AG20443 (cell line): ENCODE results near the gene IGSF21.

Experiments used
- DNase-seq: peaks from one replicate; pipeline ENCODE4 v3.0.0; 2012; ENCODE audit warnings: low spot score, mixed read lengths

Gene IGSF21

DNA sequence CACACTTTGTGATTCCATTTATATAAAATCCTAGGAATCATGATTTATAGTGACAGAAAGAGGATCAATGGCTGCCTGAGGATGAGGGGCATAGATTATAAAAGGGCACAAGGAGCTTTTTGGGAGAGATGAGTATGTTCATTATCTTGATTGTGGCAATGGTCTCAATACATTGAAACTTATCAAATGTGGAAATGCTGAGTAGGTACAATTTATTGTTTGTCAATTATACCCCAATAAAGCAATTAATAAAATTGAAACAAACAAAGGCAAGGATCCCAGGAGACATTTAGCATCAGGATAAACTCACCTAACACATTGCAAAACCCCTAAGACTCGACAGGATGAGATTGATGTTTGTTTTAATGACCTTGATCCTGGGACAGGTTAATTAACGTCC lies 220.1 kb downstream of the IGSF21 start:
- DNase-seq = no peak

DNA sequence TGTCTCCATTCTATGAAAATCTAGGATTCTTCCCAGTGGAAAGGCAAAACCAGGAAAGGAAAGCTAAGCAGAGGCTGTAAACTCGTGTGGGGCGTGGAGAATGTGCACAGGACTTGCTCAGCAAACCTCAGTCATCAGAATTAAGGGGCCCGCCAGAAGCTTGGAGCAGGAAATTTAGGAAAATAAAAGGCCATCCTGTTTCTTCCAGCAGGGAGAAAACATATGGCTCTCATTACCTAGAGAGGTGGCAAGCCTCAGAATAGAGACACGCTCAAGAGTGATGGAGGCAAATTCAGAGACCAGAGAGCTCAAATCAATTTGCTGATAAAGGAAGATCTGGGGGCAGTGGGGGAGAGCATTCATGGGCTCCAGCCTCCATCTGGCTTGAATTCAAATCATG lies 221.2 kb downstream of the IGSF21 start:
- DNase-seq = no peak

DNA sequence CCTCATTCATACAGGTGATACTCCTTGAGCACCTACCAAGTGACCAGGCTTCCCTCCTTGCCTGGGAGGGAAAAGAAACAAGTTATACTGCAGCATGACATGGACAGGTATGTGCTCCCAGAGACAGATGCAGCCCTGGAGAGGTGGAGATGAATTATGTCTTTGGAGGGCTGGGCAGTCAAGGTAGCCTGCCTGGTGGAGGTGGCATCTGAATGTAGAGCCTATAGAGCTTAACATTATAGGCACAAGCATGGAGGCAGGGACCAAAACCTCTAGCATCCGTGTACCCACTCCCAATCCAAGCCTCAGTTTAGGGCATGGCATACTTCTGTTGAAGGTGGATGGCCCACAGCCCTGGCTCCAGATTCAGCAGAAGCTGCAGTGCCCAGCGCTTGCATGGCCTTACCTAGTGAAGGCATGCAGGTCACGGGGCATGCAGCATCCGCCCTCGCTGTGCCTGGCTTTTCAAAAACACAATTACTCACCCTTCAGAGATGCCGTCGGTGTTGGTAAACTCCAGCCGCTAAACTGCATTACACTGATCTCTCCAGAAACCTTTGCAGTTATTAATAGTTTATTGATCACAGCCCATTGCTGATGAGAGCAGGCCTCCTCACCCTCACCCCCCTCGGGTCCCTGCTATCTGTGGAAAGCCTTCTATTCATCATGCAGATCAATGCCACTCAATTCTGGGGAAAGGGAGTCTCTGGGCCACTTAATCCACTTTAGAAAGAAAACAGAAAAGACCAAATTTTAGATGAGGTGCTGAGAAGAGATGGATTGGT lies 222.1 kb downstream of the IGSF21 start:
- no peak for DNase-seq

DNA sequence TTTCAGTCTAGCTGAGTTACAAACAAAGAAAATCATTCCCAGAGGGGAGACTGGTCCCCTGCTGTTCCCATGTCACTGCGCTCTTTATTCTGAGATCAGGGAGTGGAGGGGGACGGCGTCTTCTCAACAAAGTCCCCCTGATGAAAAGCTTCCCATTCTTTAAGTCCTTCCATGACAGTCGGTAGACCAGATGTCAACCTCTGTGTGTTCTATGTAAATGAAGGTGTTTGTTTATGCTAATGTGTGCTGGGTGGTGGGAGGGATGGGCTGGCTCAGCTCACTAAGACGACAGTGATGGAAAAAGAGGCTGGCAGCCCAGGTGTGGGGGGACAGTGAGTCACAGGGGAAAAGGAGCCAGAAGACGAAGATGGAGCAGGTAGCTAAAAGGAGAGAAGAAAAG lies 225.0 kb downstream of the IGSF21 start:
- no peak for DNase-seq

DNA sequence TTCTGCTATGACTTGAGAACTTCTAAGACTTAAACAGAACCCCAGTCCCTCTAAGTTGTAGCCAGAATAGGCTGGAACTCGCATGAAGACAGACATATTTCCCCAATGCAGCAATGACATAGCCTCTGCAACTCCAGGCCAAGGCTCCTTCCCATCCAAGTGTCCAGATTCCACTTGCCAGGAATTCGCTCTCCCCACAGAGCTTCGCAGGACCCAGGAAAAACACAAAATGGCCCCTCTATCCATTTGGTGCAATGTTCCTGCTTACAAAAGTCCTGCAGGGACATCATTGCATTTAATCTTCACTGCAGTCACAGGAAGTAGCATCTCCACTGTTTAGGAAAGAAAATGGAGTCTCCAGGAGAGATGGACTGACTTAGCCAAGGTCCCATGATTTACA lies 225.6 kb downstream of the IGSF21 start:
- no peak for DNase-seq

DNA sequence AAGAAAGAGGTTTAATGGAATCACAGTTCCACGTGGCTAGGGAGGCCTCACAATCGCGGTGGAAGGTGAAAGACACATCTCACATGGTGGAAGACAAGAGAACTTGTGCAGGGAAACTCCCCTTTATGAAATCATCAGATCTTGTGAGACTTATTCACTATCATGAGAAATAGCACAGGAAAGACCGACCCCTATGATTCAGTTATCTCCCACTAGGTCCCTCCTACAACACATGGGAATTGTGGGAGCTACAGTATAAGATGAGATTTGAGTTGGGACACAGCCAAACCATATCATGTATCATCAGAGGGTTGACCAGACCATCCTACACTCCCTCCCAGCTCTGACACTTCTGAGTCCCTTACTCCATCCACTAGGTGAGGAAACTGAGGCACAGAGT lies 229.2 kb downstream of the IGSF21 start:
- DNase-seq = no peak

DNA sequence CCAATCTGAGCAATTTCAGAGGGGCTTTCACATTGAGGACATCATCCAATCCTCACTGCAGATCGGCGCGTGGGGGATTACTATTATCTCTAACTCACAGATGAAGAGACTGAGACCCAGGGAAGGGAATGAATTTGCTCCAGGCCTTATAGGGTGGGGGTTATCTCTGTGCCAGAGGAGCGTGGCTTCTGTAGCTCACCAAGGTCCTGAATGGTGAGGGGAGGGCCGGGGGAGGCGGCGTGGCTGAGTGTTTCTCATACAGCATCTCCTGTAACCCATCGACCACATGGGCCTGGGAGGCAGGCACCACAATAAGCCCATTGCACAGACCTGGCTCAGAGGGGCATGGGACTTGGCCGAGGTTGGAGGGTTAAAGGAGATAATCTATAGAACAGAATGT lies 230.2 kb downstream of the IGSF21 start:
- no peak for DNase-seq

DNA sequence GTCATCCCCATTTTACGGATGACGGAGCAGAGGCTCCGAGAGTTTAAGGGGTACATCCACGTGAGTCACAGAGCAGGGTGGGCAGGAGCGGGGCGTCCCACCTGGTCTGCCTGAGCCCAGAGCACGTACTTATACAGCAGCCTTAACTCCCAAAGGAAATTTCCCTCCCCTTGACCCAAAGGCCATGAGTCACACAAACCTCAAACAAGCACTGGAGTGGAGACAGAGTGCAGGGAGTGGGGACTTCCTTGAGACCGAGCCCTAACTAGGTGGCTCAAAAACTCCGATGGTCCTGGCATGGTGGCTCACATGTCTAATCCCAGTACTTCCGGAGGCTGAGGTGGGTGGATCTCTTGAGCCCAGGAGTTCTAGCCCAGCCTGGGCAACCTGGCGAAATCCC lies 231.6 kb downstream of the IGSF21 start:
- DNase-seq = no peak

DNA sequence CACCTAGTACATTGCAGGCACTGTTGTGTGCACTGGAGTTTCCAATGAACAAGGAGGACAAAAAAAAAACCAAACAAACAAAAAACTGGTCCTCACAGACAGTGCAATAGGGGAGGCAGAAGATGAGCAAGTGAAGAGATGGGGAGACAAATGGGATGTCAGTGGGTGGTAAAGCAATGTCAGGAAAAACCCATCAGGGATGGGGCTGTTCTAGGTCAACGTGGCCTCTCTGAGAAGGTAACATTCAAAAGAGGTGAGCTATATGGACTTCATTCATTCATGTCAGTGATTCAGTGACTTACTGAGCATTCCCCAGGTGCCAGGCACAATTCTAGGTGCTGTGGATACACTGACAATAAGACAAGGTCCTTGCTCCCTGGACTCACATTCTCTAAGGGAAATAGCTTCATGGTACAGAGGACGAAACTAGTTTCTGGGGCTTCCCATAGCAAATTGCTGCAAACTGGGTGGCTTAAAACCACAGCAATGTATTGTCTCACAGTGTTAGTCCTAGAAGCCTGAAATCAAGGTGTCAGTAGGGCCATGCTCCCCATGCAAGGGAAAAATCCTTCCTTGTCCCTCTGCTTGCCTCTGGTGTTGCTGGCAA lies 232.7 kb downstream of the IGSF21 start:
- no peak for DNase-seq

DNA sequence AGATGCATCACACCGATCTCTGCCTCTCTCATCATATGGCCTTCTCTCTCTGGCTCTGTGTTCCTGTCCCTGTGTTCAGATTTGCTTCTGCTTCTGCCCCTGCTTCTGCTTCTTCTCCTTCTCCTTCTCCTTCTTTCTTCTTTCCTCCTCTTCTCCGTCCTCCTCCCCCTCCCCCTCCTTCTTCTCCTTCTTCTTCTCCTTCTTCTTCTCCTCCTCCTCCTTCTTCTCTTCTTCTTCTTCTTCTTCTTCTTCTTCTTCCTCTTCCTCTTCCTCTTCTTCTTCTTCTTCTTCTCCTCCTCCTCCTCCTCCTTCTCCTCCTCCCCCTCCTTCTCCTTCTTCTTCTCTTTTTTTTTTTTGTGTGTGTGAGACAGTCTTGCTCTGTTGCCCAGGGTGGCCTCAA lies 233.2 kb downstream of the IGSF21 start:
- DNase-seq = no peak

DNA sequence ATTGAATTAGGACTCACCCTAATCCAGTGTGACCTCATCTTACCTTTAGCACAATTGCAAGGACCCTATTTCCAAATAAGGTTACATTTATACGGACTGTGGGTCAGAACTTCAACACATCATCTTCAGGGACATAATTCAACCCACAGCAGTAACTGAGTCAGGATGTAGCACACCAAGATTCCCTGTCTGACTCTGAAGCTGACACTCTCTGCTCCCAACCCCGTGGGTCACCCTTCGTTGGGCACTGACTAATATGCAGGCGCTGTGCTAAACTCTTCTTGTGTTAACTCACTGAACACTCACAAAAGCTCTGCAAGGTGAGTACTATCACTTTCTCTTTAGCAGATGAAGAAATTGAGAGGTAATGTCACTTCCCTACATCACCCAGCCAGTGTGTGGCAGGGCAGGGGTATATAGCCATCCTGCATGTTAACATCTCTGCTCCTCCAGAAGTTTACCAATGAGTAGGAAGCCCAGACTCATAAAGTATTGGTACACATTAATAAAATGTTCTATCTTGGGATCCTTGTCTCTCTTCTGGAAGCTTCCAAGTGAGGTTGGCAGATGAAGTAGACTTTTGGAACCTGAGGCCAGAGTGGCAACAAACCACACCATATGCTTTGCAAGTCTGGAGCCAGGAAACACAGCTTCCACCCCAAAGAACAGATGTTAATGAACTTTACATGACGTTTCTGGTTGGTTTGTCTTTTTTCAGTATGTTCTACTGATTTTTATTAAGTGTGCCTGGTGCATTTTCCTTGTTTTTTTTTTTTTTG lies 233.9 kb downstream of the IGSF21 start:
- no peak for DNase-seq

DNA sequence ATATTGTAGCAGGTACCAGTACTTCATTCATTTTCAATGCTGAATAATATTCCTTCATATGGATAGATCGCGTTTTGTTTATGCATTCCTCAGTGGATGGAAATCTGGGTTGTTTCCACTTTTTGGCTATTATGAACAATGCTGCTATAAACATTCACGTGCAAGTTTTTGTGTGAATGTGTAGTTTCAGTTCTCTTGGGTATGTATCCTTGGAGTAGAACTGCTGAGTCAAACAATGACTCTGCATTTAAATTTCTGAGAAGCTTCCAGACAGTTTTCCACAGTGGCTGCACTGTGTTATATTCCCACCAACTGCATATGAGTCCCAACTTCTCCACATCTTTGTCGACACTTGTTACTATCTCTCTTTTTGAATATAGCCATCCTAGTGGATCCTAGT lies 235.1 kb downstream of the IGSF21 start:
- no peak for DNase-seq

DNA sequence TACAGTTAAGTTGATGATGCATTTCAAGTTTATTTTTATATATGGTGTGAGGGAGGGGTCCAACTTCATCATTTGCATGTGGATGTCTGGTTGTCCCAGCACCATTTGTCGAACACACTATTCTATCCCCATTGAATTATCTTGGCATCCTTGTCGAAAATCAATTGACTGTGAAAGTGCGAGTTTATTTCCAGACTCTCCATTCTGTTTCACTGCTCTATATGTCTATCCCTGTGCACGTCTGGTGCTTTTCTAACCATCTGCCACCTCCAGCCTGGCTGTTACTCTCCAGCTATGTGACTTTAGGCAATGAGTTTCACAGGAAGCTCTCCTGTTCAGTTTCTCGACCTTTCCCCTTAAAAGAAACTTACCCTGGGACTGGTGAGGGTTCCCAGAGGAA lies 236.0 kb downstream of the IGSF21 start:
- DNase-seq = no peak

DNA sequence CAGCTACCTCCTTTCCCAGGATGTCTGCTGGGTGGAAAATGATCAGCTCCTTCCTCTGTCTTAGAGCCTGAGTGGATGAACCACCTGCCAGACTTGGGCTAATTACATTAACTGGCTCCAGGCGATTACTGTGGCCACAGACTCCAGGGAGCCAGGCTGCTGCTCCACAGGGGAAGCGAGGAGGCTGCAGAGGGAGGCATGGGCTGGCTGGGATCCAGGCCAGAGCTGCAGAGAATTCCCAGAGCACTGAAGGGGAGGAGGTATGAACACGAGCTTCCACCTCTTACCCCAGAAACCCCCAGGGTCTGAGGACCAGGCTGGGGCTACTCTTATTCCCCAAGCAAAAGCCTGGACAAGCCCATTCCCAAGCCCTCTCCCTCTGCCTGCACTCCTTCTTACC lies 237.2 kb downstream of the IGSF21 start:
- no peak for DNase-seq

DNA sequence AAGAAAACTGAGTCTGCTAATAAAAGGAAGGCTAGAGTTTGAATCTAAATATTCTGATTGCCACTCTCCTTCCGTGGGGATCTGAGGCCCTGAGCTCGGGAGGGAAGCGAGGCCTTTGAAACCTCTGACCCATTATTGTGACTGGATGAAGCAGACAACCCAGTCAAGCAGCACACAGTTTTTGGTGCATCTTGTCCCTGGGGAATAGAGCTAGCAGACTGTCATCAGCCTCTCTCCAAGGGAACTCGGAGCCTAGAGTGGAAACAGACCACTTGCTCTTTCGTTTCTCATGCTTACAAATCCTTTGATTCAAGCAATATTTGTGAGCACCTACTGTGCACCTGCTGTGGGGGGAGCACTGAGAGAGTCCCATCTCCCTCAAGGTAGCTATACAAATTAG lies 240.0 kb downstream of the IGSF21 start:
- DNase-seq = no peak

DNA sequence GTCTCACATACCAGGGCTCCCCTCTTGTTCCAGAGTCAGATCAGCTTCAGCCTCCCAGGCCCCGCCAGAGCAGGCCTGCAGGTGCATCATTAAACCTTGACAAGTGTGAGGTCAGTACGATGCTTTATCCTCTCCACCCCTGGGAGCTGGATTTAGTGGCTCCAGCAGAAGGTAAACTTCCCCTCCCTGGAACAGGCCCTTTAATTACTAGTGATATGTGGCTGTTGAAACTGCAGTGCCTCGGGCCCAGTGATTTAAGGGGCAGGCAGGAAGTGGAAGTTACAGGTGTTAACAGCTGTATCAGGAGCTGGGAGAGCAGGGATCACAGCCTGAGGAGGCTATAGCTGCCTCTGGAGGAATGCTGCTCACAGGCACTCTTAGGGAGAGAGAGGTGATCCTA lies 240.8 kb downstream of the IGSF21 start:
- DNase-seq = no peak

DNA sequence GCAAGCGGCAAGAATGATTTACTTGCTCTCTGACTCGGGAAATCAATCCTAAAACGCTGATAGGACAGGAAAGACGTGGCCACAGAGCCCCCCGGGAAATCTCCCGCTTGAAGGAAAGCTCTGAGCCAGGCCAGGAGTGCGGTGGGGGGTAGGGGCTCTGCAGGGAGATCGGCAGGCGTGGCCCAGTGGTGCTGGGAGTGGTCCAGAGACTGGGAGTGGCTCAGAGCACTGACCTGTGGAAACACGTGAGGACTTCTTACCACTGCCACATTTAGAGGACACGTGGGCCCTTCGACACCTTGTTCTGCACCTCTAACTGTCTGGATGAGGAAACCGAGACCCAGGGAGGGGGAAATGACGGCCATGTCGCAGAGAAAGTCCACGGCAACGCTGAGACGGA lies 243.1 kb downstream of the IGSF21 start:
- DNase-seq = no peak

DNA sequence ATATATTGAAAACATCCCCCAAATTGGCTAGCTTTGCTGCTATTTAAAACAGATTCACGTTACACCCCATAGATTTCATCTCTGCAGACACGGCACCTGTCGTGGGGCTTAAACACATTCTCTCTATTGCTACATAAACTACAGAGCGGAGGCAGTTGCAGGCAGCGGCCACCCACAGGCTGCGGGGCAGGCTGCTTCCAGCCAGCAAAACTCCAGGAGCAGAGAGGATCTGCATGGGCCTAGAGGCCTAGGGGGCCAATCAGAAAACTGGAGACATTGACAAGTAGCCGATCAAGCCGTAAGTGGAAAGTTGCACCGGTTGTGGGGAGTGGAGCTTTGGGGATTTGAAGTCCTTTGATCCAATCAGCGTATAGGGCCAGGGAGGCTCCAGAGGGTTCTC lies 244.1 kb downstream of the IGSF21 start:
- no peak for DNase-seq

DNA sequence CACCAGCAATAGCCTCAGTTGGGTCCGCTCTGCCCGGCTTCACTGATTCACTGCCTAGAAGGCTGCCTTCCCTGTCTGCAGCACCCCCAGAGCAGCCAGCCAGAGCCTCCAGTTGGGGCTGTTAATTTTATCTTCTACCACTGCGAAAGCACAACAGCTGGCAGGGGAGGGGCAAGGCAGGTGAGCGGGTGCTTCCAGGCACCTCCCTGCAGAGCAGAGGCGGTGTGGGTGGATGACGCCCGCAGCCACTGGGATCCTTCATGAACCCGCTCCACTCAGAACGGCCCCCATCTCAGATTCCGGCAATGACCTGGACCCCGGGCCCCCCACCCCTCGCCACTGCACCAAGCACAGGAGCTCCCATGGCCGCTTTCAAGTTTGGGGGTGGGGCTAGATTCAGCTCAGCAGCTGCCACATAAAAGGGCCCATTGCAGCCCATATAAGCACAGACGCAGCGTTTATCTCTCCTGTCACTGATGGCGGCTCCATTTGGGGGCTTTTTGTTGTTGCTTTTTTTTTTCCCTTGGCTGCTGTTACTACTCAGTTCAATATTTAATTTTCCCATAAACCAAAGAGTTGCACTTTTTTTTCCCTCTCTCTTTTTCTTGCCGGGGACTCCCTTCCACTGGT lies 245.2 kb downstream of the IGSF21 start:
- no peak for DNase-seq

DNA sequence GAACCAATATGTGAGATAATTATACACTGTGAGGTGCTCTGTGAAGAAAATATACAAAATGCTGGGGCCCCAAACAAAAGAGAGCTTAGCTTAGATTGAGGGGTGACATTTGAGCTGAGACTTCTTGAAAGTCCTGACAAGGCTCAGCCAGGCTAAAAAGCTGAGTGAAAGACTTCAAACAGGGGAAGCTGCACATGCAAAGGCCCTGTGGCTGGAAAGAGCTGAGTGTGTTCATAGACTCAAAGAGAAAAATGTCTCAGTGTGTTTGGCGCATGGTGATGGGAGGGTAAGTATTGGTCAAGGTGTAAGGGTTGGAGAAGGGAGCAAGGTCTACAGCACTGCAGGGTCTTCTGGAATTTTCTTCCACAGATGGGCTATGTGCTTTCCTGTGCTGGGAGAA lies 245.9 kb downstream of the IGSF21 start:
- DNase-seq = no peak

DNA sequence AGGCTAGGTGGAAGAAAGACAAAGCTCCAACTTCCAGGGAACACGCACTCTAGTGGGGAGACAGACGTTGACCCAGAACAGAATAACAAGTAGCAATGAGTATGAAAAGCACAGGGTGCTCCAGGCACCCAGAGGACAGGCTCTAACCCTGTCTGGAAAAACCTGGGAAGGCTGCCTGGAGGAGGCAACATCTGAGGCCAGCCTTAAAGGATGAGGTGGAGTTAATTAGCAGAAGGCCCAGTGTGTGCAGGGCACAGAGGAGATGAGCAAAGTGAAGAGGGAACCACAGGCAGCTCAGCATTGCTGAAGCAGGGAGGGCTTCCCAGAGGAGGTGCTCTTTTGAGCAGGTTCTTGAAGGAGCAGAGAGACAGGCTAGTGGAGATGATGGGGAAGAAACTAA lies 246.4 kb downstream of the IGSF21 start:
- no peak for DNase-seq

DNA sequence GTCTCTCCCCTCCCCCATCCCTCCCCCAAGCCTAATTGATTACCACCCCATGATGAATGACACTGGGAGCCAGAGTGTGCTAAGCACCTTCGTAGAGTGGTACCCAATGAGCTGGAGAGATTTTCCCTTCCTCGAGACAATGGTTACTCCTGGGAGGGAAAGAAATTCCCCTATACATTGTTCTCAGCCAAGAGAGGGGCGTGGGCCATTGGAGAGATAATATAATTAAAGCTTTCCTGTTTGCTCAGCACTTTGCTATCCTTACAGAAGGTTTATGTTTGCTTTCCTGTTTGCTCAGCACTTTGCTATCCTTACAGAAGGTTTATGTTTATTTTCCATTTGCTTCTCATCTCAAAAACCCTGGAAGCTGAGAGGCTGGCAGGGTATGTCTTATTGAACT lies 247.0 kb downstream of the IGSF21 start:
- DNase-seq = no peak
